GM19238 (cell line): Measurements from ENCODE around the gene ZDHHC11B.

Experiments used
- DNase-seq: peaks from one replicate; pipeline ENCODE4 v3.0.0; 2011; ENCODE audit warnings: low spot score; ENCODE audit not compliant: insufficient read length

The ZDHHC11B gene

DNA sequence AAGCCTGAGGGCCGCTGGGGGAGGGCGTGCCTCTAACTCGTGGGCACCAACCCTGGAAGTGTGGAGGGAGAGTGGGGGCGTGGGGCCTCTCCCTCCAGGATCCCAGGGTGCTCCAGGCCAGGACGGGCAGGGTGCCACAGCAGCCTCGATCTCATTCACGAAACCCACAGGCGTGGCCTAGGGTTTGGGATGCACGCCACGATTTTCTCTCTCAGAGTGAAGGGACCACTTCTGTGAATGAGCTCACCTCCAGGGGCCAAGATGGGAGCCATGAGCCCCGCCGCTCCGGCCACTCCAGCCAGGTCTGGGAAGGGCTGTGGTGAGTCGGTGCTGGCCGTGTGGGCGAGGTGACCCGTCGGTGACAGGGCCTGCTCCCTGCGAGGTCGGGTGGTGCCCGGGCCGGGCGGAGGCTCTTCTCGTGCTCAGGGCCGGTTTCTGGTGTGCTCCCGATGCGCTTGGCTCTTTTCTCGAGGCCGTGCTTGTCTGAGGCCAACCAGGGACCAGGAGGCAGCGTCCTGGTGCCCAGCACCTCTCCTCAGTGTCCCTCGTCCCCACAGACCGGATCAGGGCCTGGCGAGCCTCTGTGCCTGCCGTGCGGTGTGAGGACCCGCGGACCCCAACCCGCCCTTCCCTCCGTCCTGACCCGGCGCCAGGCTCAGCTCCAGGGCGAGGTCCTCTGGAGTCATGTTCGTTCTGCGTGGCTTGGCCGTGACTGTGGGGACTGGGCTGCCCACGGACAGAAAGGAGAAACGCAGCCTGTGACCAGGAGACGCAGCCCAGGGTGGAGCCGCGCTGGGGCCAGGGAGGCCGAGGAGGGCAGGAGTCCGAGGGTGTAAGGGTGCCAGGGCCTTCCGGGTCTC is 122.4 kb downstream of the ZDHHC11B start:
- no peak for DNase-seq

DNA sequence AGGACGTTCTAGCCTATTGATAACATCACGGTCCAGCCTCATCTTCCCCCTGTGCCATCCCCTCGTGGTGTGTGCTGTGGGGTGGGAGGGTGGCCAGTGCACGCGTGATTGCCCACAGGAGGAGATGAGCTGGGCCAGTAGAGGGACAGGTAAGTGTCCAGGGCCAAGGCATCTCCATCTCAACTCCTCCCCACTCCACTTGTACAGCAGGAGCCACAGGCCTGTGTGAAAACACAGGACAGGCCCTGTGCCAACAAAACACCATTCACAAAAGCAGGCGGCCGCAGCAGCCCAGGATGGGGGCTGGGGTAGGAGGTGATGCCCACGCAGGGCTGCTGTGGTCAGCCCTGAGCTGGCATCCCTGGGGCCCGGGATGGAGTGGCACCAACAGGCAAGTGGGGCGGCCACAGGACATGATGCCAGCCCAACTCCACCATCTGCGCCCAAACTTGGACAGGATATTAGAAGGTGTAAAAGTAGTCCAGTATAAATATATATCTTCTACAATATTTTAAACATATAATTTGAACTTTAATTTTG is 124.0 kb downstream of the ZDHHC11B start:
- DNase-seq = no peak
